A549 (cell line): ENCODE data around the gene RSF1. TPM values are rescaled to one million over a fixed set of nuclear protein-coding genes. Genes with fewer than 3 reads are reported as not detected.
"Not testable (repeated sequence)": the region's sequence is repeated elsewhere in the genome, so short reads cannot be mapped to it uniquely, and the experiment has no call there.

Experiments used
- ATAC-seq, 2 experiments: fragments of 200-7000 bp in 1 of 2; fragments of >200 bp in 1 of 2; cut with Nextera tagmentation in 1 of 2; cut with Tn5 transposase in 1 of 2; 3 replicates each; pipeline versions ENCODE4 v1.8.0 to v1.9.1; 2018 to 2020; ENCODE audit warnings: mild to moderate bottlenecking in 1 of 2, moderate library complexity in 1 of 2
- CTCF ChIA-PET: fragments of 300-600 bp; sonication (Branson Sonifier 250); formaldehyde crosslinking; extraction: SDS; loops from one replicate; lab custom pipeline; 2021; ENCODE audit warnings: antibody characterized with exemption, inconsistent platforms; lab: Yijun Ruan, JAX
- POLR2A ChIA-PET: fragments of 350-600 bp; formaldehyde crosslinking; extraction: SDS; loops from one replicate; lab custom pipeline; 2021; ENCODE audit warnings: antibody characterized with exemption, inconsistent platforms; lab: Yijun Ruan, JAX
- DNase-seq, 2 experiments: peaks; one replicate each; pipeline versions ENCODE4 v3.0.0 to v3.0.0-alpha.2; 2011 to 2016; ENCODE audit warnings: low read depth in 1 of 2, low spot score in 1 of 2
- FAIRE-seq: peaks from 2 replicates; lab custom pipeline; 2011; peaks lifted over from hg19 to GRCh38; lab: Jason Lieb, UNC
- H3K27ac ChIP-seq, 2 experiments: fragments of >200 bp; sonication (Bioruptor Twin); formaldehyde crosslinking; 3 replicates each; pipeline ENCODE4 v1.5.1; 2016 to 2017
- H3K4me1 ChIP-seq: fragments of >200 bp; sonication (Bioruptor Twin); formaldehyde crosslinking; 3 replicates; pipeline ENCODE4 v1.6.1; 2016
- H3K4me2 ChIP-seq: fragments of >200 bp; sonication (Bioruptor Twin); formaldehyde crosslinking; 3 replicates; pipeline ENCODE4 v1.6.1; 2016
- H3K4me3 ChIP-seq: fragments of >200 bp; sonication (Bioruptor Twin); formaldehyde crosslinking; 3 replicates; pipeline ENCODE4 v1.5.1; 2016
- H3K9me3 ChIP-seq: fragments of >200 bp; sonication (Bioruptor Twin); formaldehyde crosslinking; 3 replicates; pipeline ENCODE4 v1.6.1; 2016
- ATOH8 ChIP-seq: fragments of 250-450 bp; sonication (Bioruptor Pico); IDR thresholded peaks from 2 replicates; pipeline ENCODE4 v1.5.0; 2020; ENCODE audit warnings: low read depth, mild to moderate bottlenecking, moderate library complexity
- BHLHE40 ChIP-seq: IDR thresholded peaks from 2 replicates; pipeline ENCODE4 v1.6.1; 2012; ENCODE audit warnings: low read depth, low read length, inconsistent platforms
- CBX2 ChIP-seq: fragments of 200-600 bp; sonication (generic); IDR thresholded peaks from 2 replicates; pipeline ENCODE4 v1.6.1; 2016; ENCODE audit warnings: low read depth, mild to moderate bottlenecking, borderline replicate concordance
- CBX8 ChIP-seq: fragments of 200-600 bp; sonication (generic); IDR thresholded peaks from 2 replicates; pipeline ENCODE4 v1.6.1; 2016
- CEBPB ChIP-seq, 2 experiments: fragments of >200 bp in 1 of 2; sonication (Bioruptor Twin) in 1 of 2; formaldehyde crosslinking in 1 of 2; IDR thresholded peaks; 2 replicates each; pipeline ENCODE4 v1.6.1; 2012 to 2016
- CTCF ChIP-seq: fragments of >200 bp; sonication (Bioruptor Twin); formaldehyde crosslinking; IDR thresholded peaks from 3 replicates; pipeline ENCODE4 v1.5.1; 2016
- E2F6 ChIP-seq: IDR thresholded peaks from 2 replicates; pipeline ENCODE4 v1.6.1; 2012; ENCODE audit warnings: low read depth, borderline replicate concordance
- EHF ChIP-seq: fragments of 250-450 bp; sonication (Bioruptor Pico); IDR thresholded peaks from 2 replicates; pipeline ENCODE4 v1.5.0; 2020; ENCODE audit warnings: mild to moderate bottlenecking
- EHMT2 ChIP-seq: fragments of 200-600 bp; sonication (generic); IDR thresholded peaks from 2 replicates; pipeline ENCODE4 v1.6.1; 2016; ENCODE audit warnings: antibody characterized with exemption, low read depth, mild to moderate bottlenecking, moderate library complexity
- FOSL2 ChIP-seq, 2 experiments: fragments of 450-650 bp in 1 of 2; fragments of >200 bp in 1 of 2; sonication (Bioruptor Twin) in 1 of 2; formaldehyde crosslinking; IDR thresholded peaks; 2 replicates each; pipeline versions ENCODE4 v1.5.0 to v1.6.1; 2016 to 2020; ENCODE audit warnings: mild to moderate bottlenecking in 1 of 2, moderate library complexity in 1 of 2
- FOXS1 ChIP-seq: fragments of 250-450 bp; sonication (Bioruptor Pico); IDR thresholded peaks from 2 replicates; pipeline ENCODE4 v1.5.0; 2020; ENCODE audit warnings: mild to moderate bottlenecking, moderate library complexity
- HES2 ChIP-seq: fragments of >200 bp; sonication (Bioruptor Twin); formaldehyde crosslinking; IDR thresholded peaks from 2 replicates; pipeline ENCODE4 v1.6.1; 2016
- HEYL ChIP-seq: fragments of 250-450 bp; sonication (Bioruptor Pico); IDR thresholded peaks from 2 replicates; pipeline ENCODE4 v1.8.0; 2021; ENCODE audit warnings: mild to moderate bottlenecking, moderate library complexity
- HMGXB4 ChIP-seq: fragments of 250-450 bp; sonication (Bioruptor Pico); IDR thresholded peaks from 2 replicates; pipeline ENCODE4 v1.5.0; 2021; ENCODE audit warnings: mild to moderate bottlenecking, moderate library complexity, borderline replicate concordance
- HOXA7 ChIP-seq: fragments of 250-450 bp; sonication (Bioruptor Pico); IDR thresholded peaks from 2 replicates; pipeline ENCODE4 v1.5.0; 2020; ENCODE audit warnings: mild to moderate bottlenecking, moderate library complexity
- KDM1A ChIP-seq: fragments of 200-600 bp; sonication (generic); IDR thresholded peaks from 2 replicates; pipeline ENCODE4 v1.6.1; 2016; ENCODE audit warnings: low read depth, mild to moderate bottlenecking
- KDM5A ChIP-seq: fragments of 200-600 bp; sonication (generic); IDR thresholded peaks from 2 replicates; pipeline ENCODE4 v1.6.1; 2016; ENCODE audit warnings: antibody characterized with exemption, mild to moderate bottlenecking
- RARB ChIP-seq: fragments of 250-450 bp; sonication (Bioruptor Pico); IDR thresholded peaks from 2 replicates; pipeline ENCODE4 v1.8.0; 2021; ENCODE audit warnings: mild to moderate bottlenecking, moderate library complexity
- RCOR1 ChIP-seq: fragments of 150-350 bp; IDR thresholded peaks from 2 replicates; pipeline ENCODE4 v1.6.1; 2014; ENCODE audit warnings: antibody characterized with exemption, low read length, low read depth
- SREBF2 ChIP-seq: fragments of 450-650 bp; IDR thresholded peaks from 2 replicates; pipeline ENCODE4 v1.6.1; 2014; ENCODE audit warnings: mild to moderate bottlenecking, moderate library complexity
- ZNF302 ChIP-seq: fragments of 250-450 bp; sonication (Bioruptor Pico); IDR thresholded peaks from 2 replicates; pipeline ENCODE4 v1.9.0; 2021; ENCODE audit warnings: inconsistent platforms, mild to moderate bottlenecking, moderate library complexity
- WGBS: methylation state at CpG from one replicate; pipeline ENCODE4 v1.1.6; 2017; ENCODE audit errors: missing lambda C conversion rate; 5-methylcytosine and 5-hydroxymethylcytosine counted together
- polyA plus RNA-seq, 4 experiments: library from polyadenylated mRNA; depleted of rRNA in 3 of 4; stranded (reverse); fragments of >200 nt; fragmentation: RNase III in 1 of 4; extraction: RNeasy Plus Mini Kit Qiagen cat#74134 plus additional on column Dnase treatment in 1 of 4; gene quantifications; 2 replicates in 3 of 4; 3 replicates in 1 of 4; pipeline ENCODE4 v1.2.3, GENCODE V29; 2011 to 2017

RSF1 gene
- polyA plus RNA-seq, 2 of the 4 experiments (the other 2 are of a cell fraction): 18.8 to 29.6 TPM

GRCh38 chr11:77868744-77869143 is 48.2 kb upstream of the RSF1 start (continued):
- TF ChIP-seq EHF (CRISPR knock-in tag) (no peak), KDM5A (no peak)

GRCh38 chr11:77866336-77866735 is 45.8 kb upstream of the RSF1 start:
- WGBS: 39% methylated on average over 1 of the region's 1 CpG
- TF ChIP-seq ZNF302 (CRISPR knock-in tag) (no peak), CBX8 (no peak), RARB (CRISPR knock-in tag) (no peak), E2F6 (no peak), HMGXB4 (CRISPR knock-in tag) (no peak), FOSL2 (IDR thresholded peaks at IDR 0.05) (no peak), FOSL2 (CRISPR knock-in tag; IDR thresholded peaks at IDR 0.05) (no peak), CTCF (no peak), HES2 (no peak), RCOR1 (no peak), SREBF2 (no peak)
- TF ChIP-seq, all 56 proteins: peak for 0

GRCh38 chr11:77865805-77866204 is 45.3 kb upstream of the RSF1 start:
- ChIA-PET POLR2A (no interaction called here), CTCF (no interaction called here)
- no peak for ATAC-seq
- H3K4me3 ChIP-seq: no peak overlapping the region
- DNase-seq: no peak
- FAIRE-seq: no peak
- no peaks in the 10 kb centered on the region for H3K9me3 ChIP-seq
- no peak overlapping the region for H3K4me2 ChIP-seq
- no peak for TF ChIP-seq HEYL (CRISPR knock-in tag)
- TF ChIP-seq EHF (CRISPR knock-in tag): no peak
- no peak for TF ChIP-seq SREBF2
- TF ChIP-seq KDM5A: no peak
- TF ChIP-seq CBX2: no peak
- TF ChIP-seq ATOH8 (CRISPR knock-in tag): no peak
- TF ChIP-seq FOXS1 (CRISPR knock-in tag): no peak
- no peak for TF ChIP-seq KDM1A
- no peak for TF ChIP-seq BHLHE40
- no peak for TF ChIP-seq EHMT2
- TF ChIP-seq ZNF302 (CRISPR knock-in tag): no peak
- TF ChIP-seq CEBPB (IDR thresholded peaks at IDR 0.05): no peak
- no peak for TF ChIP-seq HOXA7
- no peak for TF ChIP-seq E2F6
- no peak overlapping the region for H3K27ac ChIP-seq
- no peaks in the 10 kb centered on the region for H3K4me1 ChIP-seq
- 76% methylated on average over 1 of the region's 1 CpG for WGBS

More at GRCh38 chr11:77866336-77866735, 45.8 kb upstream of the RSF1 start:
- H3K4me1 ChIP-seq: no peaks in the 10 kb centered on the region
- no peak for FAIRE-seq
- no peak overlapping the region for H3K27ac ChIP-seq
- no peaks in the 10 kb centered on the region for H3K9me3 ChIP-seq
- ChIA-PET CTCF (no interaction called here), POLR2A (no interaction called here)
- DNase-seq: no peak
- no peak for ATAC-seq
- H3K4me2 ChIP-seq: no peak overlapping the region
- no peak overlapping the region for H3K4me3 ChIP-seq

- ATAC-seq, H3K4me3 ChIP-seq, H3K27ac ChIP-seq, H3K4me2 ChIP-seq, POLR2A ChIA-PET, CTCF ChIA-PET, DNase-seq, H3K9me3 ChIP-seq, FAIRE-seq, H3K4me1 ChIP-seq: not testable (repeated sequence)
- WGBS: 79% methylated on average over 10 of the region's 10 CpGs
Measured at GRCh38 chr11:77861444-77861843, 40.9 kb upstream of the RSF1 start.

- H3K4me3 ChIP-seq, H3K27ac ChIP-seq, DNase-seq, FAIRE-seq, CTCF ChIA-PET, H3K4me1 ChIP-seq, H3K4me2 ChIP-seq, ATAC-seq: not testable (repeated sequence)
- WGBS: 91% methylated on average over 10 of the region's 10 CpGs
- POLR2A ChIA-PET: interaction anchor here (0.7 kb wide), 1 partner anchor 78 kb away, joined by 4 read pairs; no protein-coding TSS in a partner anchor
- peaks cover 24% of the 10 kb centered on the region for H3K9me3 ChIP-seq
Measured at GRCh38 chr11:77857906-77858457, 37.5 kb upstream of the RSF1 start.
